NB4 (cell line): Measurements from ENCODE around the gene GGCX.

Experiments
- POLR2A ChIP-seq: IDR thresholded peaks from 2 replicates; pipeline ENCODE4 v1.6.1; 2011; ENCODE audit warnings: mild to moderate bottlenecking; ENCODE audit not compliant: insufficient read length; ENCODE audit errors: extremely low read depth
- TF ChIP-seq, protein P1 (sequence below): IDR thresholded peaks from one replicate; pipeline ENCODE4 v1.5.1; 2012; ENCODE audit warnings: low read depth, low read length
- TF ChIP-seq, protein P2 (sequence below): IDR thresholded peaks from 2 replicates; pipeline ENCODE4 v1.6.1; 2011; ENCODE audit warnings: low read depth, low read length

DNA sequence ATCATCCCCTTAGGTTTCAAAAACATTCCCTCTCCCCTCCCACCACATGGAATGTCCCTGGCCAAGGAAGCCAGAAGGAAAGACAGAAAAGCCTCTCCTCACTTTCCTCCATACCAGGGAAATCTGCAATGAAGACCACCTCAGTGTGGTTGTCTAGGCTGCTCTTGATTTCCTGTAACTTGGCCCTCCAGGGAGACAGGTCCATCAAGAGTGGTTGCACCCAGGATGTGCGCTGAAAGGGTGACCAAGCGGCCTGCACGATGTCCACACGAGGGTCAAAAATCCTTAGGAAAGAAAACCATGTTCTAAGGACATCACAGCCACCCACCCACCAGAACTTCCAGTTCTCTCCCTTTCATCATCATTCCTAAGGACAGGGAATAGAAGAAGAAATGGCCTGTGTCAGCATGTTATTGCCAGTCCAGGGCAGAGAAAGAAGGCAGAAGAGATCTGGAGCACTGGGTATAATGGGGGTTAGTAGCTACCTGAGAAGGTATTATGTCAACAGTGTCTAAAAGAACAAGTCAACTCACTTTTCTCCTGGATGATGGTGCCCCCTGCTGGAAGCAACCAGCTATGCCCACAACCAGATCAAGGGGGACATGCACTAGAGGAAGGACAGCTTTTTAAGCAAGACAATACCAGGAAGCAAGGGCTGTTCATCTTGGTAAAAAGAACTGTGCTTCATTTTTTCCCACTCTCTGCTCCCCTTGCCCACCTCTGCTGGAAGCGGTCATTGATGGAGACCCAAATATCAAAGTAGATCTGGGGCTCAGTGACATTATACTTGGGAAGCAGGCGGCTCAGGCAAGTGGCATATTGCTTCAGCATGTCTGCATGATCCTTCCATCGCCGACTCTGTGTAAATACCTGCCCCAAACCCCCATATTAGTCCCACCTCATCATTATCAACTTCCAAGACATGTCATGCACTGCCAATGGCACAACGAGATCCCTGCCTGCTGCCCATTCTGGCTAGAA is 9.3 kb downstream of the GGCX start:
- TF ChIP-seq, protein P1, sequence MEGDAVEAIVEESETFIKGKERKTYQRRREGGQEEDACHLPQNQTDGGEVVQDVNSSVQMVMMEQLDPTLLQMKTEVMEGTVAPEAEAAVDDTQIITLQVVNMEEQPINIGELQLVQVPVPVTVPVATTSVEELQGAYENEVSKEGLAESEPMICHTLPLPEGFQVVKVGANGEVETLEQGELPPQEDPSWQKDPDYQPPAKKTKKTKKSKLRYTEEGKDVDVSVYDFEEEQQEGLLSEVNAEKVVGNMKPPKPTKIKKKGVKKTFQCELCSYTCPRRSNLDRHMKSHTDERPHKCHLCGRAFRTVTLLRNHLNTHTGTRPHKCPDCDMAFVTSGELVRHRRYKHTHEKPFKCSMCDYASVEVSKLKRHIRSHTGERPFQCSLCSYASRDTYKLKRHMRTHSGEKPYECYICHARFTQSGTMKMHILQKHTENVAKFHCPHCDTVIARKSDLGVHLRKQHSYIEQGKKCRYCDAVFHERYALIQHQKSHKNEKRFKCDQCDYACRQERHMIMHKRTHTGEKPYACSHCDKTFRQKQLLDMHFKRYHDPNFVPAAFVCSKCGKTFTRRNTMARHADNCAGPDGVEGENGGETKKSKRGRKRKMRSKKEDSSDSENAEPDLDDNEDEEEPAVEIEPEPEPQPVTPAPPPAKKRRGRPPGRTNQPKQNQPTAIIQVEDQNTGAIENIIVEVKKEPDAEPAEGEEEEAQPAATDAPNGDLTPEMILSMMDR: peak; percentile 95
- no peak for TF ChIP-seq POLR2A
- TF ChIP-seq, protein P2, sequence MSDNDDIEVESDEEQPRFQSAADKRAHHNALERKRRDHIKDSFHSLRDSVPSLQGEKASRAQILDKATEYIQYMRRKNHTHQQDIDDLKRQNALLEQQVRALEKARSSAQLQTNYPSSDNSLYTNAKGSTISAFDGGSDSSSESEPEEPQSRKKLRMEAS: no peak
